NB4 (cell line): ENCODE measurements around the gene PSMA1.

Experiments
- DNase-seq: peaks from one replicate; pipeline ENCODE4 v3.0.0; 2010; ENCODE audit warnings: low read depth
- H3K4me3 ChIP-seq: one replicate; pipeline ENCODE4 v1.5.1; 2011; ENCODE audit warnings: mild to moderate bottlenecking, low read depth, low read length, moderate library complexity
- CTCF ChIP-seq: IDR thresholded peaks from one replicate; pipeline ENCODE4 v1.5.1; 2012; ENCODE audit warnings: low read depth, low read length
- MAX ChIP-seq: IDR thresholded peaks from 2 replicates; pipeline ENCODE4 v1.6.1; 2011; ENCODE audit warnings: low read depth, low read length
- MYC ChIP-seq: IDR thresholded peaks from 2 replicates; pipeline ENCODE4 v1.6.1; 2011; ENCODE audit warnings: low read depth, low read length
- POLR2A ChIP-seq: IDR thresholded peaks from 2 replicates; pipeline ENCODE4 v1.6.1; 2011; ENCODE audit warnings: mild to moderate bottlenecking; ENCODE audit not compliant: insufficient read length; ENCODE audit errors: extremely low read depth

The PSMA1 gene

DNA sequence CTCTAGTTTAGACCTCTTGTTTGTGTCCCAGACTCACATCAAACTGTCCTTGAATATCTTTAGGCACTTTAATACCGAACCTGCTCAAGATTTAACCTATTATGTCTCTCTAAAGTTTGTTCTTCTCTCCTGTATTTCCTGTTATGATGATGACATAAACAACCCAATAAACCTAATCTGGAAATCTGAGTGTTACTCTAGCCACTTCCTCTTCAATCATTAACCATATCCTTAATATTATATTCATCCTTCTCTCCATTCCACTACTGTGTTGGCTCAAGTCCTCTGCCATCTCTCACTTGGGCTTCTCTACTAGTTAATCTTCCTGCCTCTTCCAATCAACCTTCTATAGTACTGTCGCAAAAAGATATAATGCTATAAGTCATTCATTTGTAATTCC is 56.6 kb downstream of the PSMA1 start:
- TF ChIP-seq MYC (no peak), MAX (no peak), POLR2A (no peak), CTCF (no peak)
- H3K4me3 ChIP-seq: no peak overlapping the region
- DNase-seq: no peak

DNA sequence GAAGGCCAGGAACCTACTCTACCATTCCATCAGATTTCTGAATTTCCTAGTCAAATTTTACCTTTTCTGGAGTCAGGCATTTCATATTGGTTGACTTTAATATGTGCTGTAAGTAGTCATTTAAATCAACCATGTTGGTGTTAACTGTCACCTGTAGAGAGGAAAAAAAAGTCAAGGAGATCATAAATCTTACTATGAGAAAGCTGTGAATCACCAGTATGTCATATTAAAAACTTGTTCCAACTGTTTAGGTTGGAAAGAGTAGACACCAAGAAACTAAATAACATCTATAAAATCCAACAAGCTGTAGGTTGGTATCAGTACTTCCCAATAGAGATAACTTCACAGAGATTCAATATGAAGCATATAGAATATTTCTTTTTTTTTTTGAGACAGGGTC is 60.0 kb downstream of the PSMA1 start:
- no peak for TF ChIP-seq MAX
- TF ChIP-seq MYC: no peak
- TF ChIP-seq CTCF: no peak
- no peak for TF ChIP-seq POLR2A
- DNase-seq: no peak
- no peak overlapping the region for H3K4me3 ChIP-seq

DNA sequence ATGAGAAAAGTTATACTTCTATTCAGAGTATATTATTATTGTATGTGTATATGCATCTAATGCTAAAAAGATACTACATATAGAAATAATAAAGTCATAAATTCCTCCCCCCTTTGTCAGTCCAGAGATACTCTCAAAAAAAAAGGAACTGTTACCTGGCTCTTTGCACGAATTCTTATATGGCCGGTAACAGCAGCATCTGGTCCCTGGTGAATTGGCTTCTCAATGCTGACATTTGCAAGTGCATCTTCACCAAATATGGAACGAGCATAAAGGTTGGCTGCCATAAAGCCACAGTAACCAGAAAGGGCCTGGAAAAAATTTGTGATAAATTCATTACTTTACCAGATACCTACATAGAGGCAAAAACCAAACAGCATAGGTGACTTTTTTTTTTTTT is 61.8 kb downstream of the PSMA1 start:
- no peak for TF ChIP-seq CTCF
- TF ChIP-seq MAX: no peak
- TF ChIP-seq MYC: no peak
- TF ChIP-seq POLR2A: no peak
- no peak overlapping the region for H3K4me3 ChIP-seq
- no peak for DNase-seq

DNA sequence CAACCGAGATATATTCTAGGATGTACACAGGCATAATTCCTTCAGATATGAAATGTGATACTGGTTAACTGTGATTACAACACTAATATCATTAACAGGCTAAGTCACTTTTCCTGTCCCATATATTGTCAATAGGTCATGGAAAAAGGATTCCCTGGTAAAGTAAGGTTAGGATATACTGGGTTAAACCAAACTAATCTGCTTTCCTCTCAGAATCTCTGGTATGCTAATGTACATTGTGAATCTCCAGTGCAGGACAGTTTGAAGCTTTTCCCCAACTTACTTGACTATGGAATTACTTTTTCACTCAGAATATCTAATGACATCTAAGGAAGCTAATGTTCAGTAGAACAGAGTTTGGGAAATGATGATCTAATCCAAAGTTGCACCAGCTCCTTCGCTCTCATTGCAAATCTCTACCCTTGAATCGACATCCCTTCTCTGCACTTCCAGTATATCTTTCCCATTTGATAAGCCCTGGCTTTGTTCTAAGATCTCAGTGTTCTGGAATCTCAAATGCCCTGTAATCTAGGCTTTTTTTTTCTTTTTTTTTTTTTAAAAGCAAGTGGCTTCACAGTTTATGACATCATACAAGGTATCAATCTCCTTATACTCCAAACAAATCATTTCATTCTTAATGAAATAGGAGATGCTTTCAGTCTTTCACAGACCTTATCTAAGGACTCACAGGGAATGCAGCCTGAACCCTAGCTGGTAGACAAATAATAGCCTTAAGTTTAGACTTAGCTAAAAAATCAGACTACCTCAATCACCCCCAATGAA is 64.3 kb downstream of the PSMA1 start:
- H3K4me3 ChIP-seq: no peak overlapping the region
- no peak for DNase-seq
- TF ChIP-seq POLR2A (no peak), CTCF (no peak), MYC (no peak), MAX (no peak)
